Endothelial cell of umbilical vein (primary cell): ENCODE data around the gene NPM3. TPM values are rescaled to one million over a fixed set of nuclear protein-coding genes. Genes with fewer than 3 reads are reported as not detected.
A peak's percentile ranks its signal among the peaks of the same experiment; 100 is the strongest.

Experiments
- BruUV-seq: library from RNA; stranded (reverse); fragments of 400-500 nt; replicated peaks from 2 replicates; lab custom pipeline; 2021; lab: Mats Ljungman, UMichigan
- CTCF ChIA-PET: fragments of 300-600, 350-600 bp; sonication (Branson Sonifier 250); formaldehyde crosslinking; loops from one replicate; lab custom pipeline; 2021; ENCODE audit warnings: antibody characterized with exemption, inconsistent platforms; lab: Charles Lee
- POLR2A ChIA-PET: fragments of 300-600, 350-600 bp; sonication (Branson Sonifier 250); formaldehyde crosslinking; loops from one replicate; lab custom pipeline; 2021; ENCODE audit warnings: antibody characterized with exemption, inconsistent platforms; lab: Charles Lee
- DNase-seq: peaks from one replicate; pipeline ENCODE4 v3.0.0-alpha.2; 2011; ENCODE audit warnings: low read depth, low spot score
- FAIRE-seq: peaks from 2 replicates; lab custom pipeline; 2011; peaks lifted over from hg19 to GRCh38; lab: Jason Lieb, UNC
- H2AFZ ChIP-seq: 2 replicates; pipeline ENCODE4 v1.6.0; 2012; ENCODE audit warnings: low read depth, low read length, control low read depth, inconsistent platforms
- H3K27ac ChIP-seq: 2 replicates; pipeline ENCODE4 v1.5.1; 2011; ENCODE audit warnings: low read depth, mild to moderate bottlenecking, control low read depth, low read length, moderate library complexity; ENCODE audit not compliant: insufficient read depth
- H3K27me3 ChIP-seq, 2 experiments: 2 replicates each; pipeline versions ENCODE4 v1.6.0 to v1.6.1; 2011; ENCODE audit warnings: low read length in 2 of 2, mixed read lengths in 1 of 2; ENCODE audit not compliant: control insufficient read depth in 2 of 2, insufficient read depth in 2 of 2
- H3K36me3 ChIP-seq, 2 experiments: 2 replicates in 1 of 2; 3 replicates in 1 of 2; pipeline ENCODE4 v1.5.1; 2011; ENCODE audit warnings: low read length in 2 of 2, mild to moderate bottlenecking in 1 of 2, moderate library complexity in 1 of 2; ENCODE audit not compliant: control insufficient read depth in 2 of 2, insufficient read depth in 2 of 2; ENCODE audit errors: extremely low read depth in 1 of 2
- H3K4me1 ChIP-seq: 3 replicates; pipeline ENCODE4 v1.5.1; 2011; ENCODE audit warnings: mild to moderate bottlenecking, low read length; ENCODE audit not compliant: control insufficient read depth, insufficient read depth; ENCODE audit errors: extremely low read depth
- H3K4me2 ChIP-seq: 2 replicates; pipeline ENCODE4 v1.6.1; 2011; ENCODE audit warnings: low read length, control low read depth, mixed read lengths; ENCODE audit not compliant: insufficient read depth
- H3K4me3 ChIP-seq, 3 experiments: fragments of 200-600 bp in 1 of 3; sonication (generic), shearing (Covaris generic) in 1 of 3; replicated peaks in 1 of 3; 2 replicates each; pipeline ENCODE4 v1.5.1; 2011 to 2016; ENCODE audit warnings: control low read depth in 3 of 3, low read length in 3 of 3, mild to moderate bottlenecking in 2 of 3, inconsistent platforms in 1 of 3, low read depth in 1 of 3, moderate library complexity in 1 of 3; ENCODE audit not compliant: insufficient read depth in 1 of 3
- H3K79me2 ChIP-seq: 2 replicates; pipeline ENCODE4 v1.6.0; 2012; ENCODE audit warnings: low read length, inconsistent platforms; ENCODE audit not compliant: control insufficient read depth, insufficient read depth
- H3K9ac ChIP-seq: replicated peaks from 2 replicates; pipeline ENCODE3; 2011; ENCODE audit warnings: low read length, control low read depth; ENCODE audit not compliant: insufficient read depth; ENCODE audit errors: extremely low read depth
- H3K9me1 ChIP-seq: replicated peaks from 3 replicates; pipeline ENCODE4 v1.6.0; 2011; ENCODE audit warnings: mild to moderate bottlenecking, low read length; ENCODE audit not compliant: control insufficient read depth, insufficient read depth; ENCODE audit errors: extremely low read depth
- H3K9me3 ChIP-seq: replicated peaks from 2 replicates; pipeline ENCODE4 v1.5.1; 2012; ENCODE audit warnings: low read length, inconsistent platforms; ENCODE audit not compliant: control insufficient read depth, insufficient read depth
- H4K20me1 ChIP-seq: replicated peaks from 2 replicates; pipeline ENCODE3; 2011; ENCODE audit warnings: mild to moderate bottlenecking, low read length; ENCODE audit not compliant: control insufficient read depth, insufficient read depth; ENCODE audit errors: extremely low read depth
- CTCF ChIP-seq, 2 donors: IDR thresholded peaks; 1 replicate in 1 of 2; 2 replicates in 1 of 2; pipeline ENCODE4 v1.5.1; 2011; ENCODE audit warnings: low read length in 2 of 2, mild to moderate bottlenecking in 2 of 2, moderate library complexity in 2 of 2, control low read depth in 1 of 2, inconsistent platforms in 1 of 2, low read depth in 1 of 2; ENCODE audit not compliant: insufficient read depth in 1 of 2; ENCODE audit errors: extremely low read depth in 1 of 2
- FOS ChIP-seq: IDR thresholded peaks from 2 replicates; pipeline ENCODE4 v1.6.1; 2011; ENCODE audit warnings: mild to moderate bottlenecking, low read length, moderate library complexity, borderline replicate concordance; ENCODE audit not compliant: insufficient read depth
- POLR2AphosphoS5 ChIP-seq: IDR thresholded peaks from 2 replicates; pipeline ENCODE4 v1.6.1; 2012; ENCODE audit warnings: low read depth, mild to moderate bottlenecking, control low read depth, low read length, moderate library complexity; ENCODE audit not compliant: insufficient read depth
- dilution Hi-C: fragments of 300-500 bp; cut with MboI; formaldehyde crosslinking; loops from one replicate; pipeline ENCODE4 v1.15.0; 2019; ENCODE audit warnings: low sequenced_read_pairs; ENCODE audit not compliant: extremely low pct_ligation_motif_present
- intact Hi-C: fragments of 100-400 bp; cut with micrococcal nuclease; formaldehyde crosslinking; loops from one replicate; pipeline ENCODE4 v1.10.0; 2022
- polyA plus RNA-seq, 4 experiments: library from polyadenylated mRNA; depleted of rRNA in 3 of 4; stranded (reverse) in 3 of 4; unstranded in 1 of 4; fragments of >200 nt; gene quantifications; 2 replicates each; pipeline versions ENCODE4 v1.2.1 to v1.2.3, GENCODE V29; 2011 to 2012; ENCODE audit warnings: missing spikeins in 1 of 4
- total RNA-seq: library from RNA; stranded (reverse); gene quantifications from 2 replicates; pipeline ENCODE4 v1.2.3, GENCODE V29; 2021

Gene NPM3
- total and polyA plus RNA-seq, 2 donors (not counting 3 experiments of a cell fraction or from before 2014, with no cell fraction given), result 55.4 to 71.3 TPM

GRCh38 chr10:101779544-101780186 lies 3.6 kb downstream of the NPM3 start:
- TF ChIP-seq POLR2AphosphoS5, result peak; percentile 33
- TF ChIP-seq FOS, result no peak
- TF ChIP-seq CTCF (IDR thresholded peaks at IDR 0.05; ENCODE audit: extremely low read depth in 1 of 2, insufficient read depth in 1 of 2, low read depth in 1 of 2, low read length in 2 of 2), result peak; percentile 89 to 99
- H3K4me1 ChIP-seq, result peaks cover 26% of the 10 kb centered on the region
- dilution Hi-C loops (no loop called here), intact Hi-C loops (loop anchor here (1.0 to 5.0 kb wide), 4 partner anchors 38 to 618 kb away; partner anchors contain the start of genes FBXW4 and OGA)
- H3K4me2 ChIP-seq, result peak overlapping the region; percentile 56
- H3K9ac ChIP-seq, result no peak overlapping the region
- H3K79me2 ChIP-seq, result peaks cover 7% of the 10 kb centered on the region
- no peak overlapping the region for H3K27ac ChIP-seq
- BruUV-seq, result no TSS peak
- no peaks in the 10 kb centered on the region for H3K9me1 ChIP-seq
- peak; percentile 49 for FAIRE-seq
- peak overlapping the region; percentile 52 for H2AFZ ChIP-seq
- ChIA-PET POLR2A (no interaction called here), CTCF (interaction anchor here (1.2 to 5.8 kb wide), 11 partner anchors 11 to 569 kb away, joined by 3 to 193 read pairs (median 10); no protein-coding TSS in a partner anchor)
- peak; percentile 53 for DNase-seq
- H3K36me3 ChIP-seq, result peaks cover 0 to under 1% of the 10 kb centered on the region in 2 experiments
- H3K4me3 ChIP-seq, result no peak overlapping the region
- H3K9me3 ChIP-seq, result no peaks in the 10 kb centered on the region
- H4K20me1 ChIP-seq, result no peaks in the 10 kb centered on the region
- peaks cover 22 to 33% of the 10 kb centered on the region in 2 experiments for H3K27me3 ChIP-seq
